Activated CD8-positive, alpha-beta memory T cell treated with anti-CD3 and anti-CD28 coated beads, Interleukin-2, amount 10 ng/mL, durations not matched to agents 7 days and 5 days (primary cell): ENCODE data around the gene CD48. TPM values are rescaled to one million over a fixed set of nuclear protein-coding genes. Genes with fewer than 3 reads are reported as not detected.
A peak's percentile ranks its signal among the peaks of the same experiment; 100 is the strongest.
"Not testable (repeated sequence)": the region's sequence is repeated elsewhere in the genome, so short reads cannot be mapped to it uniquely, and the experiment has no call there.

ENCODE experiments used
- ATAC-seq: fragments of 150-1000 bp; cut with Tn5 transposase; one replicate; pipeline ENCODE4 v1.10.0; 2021; ENCODE audit warnings: moderate library complexity
- CTCF ChIA-PET: fragments of 350-600 bp; sonication (Branson Sonifier 250); formaldehyde crosslinking; loops from one replicate; lab custom pipeline; 2021; ENCODE audit warnings: antibody characterized with exemption; lab: Charles Lee
- DNase-seq: peaks from one replicate; pipeline ENCODE4 v3.0.0-alpha.2; 2020
- H3K27ac Mint-ChIP-seq: one replicate; pipeline ENCODE4 v1.8.0; 2021; ENCODE audit warnings: mild to moderate bottlenecking, mixed read lengths
- H3K27me3 Mint-ChIP-seq: one replicate; pipeline ENCODE4 v1.8.0; 2021; ENCODE audit warnings: mixed read lengths
- H3K36me3 Mint-ChIP-seq: one replicate; pipeline ENCODE4 v1.8.0; 2021; ENCODE audit warnings: mild to moderate bottlenecking, mixed read lengths
- H3K4me1 Mint-ChIP-seq: one replicate; pipeline ENCODE4 v1.8.0; 2021; ENCODE audit warnings: mixed read lengths
- H3K4me3 Mint-ChIP-seq: one replicate; pipeline ENCODE4 v1.8.0; 2021; ENCODE audit warnings: mild to moderate bottlenecking, moderate library complexity, mixed read lengths
- H3K9me3 Mint-ChIP-seq: one replicate; pipeline ENCODE4 v1.8.0; 2022; ENCODE audit warnings: low read depth, mixed read lengths
- total RNA-seq, 2 experiments: library from RNA; stranded (reverse); gene quantifications; one replicate each; pipeline ENCODE4 v1.2.3, GENCODE V29; 2021

CD48 gene
- total RNA-seq, 2 experiments from 2014 or later, result 304 to 332 TPM

GRCh38 chr1:160708118-160708517, 3.5 kb downstream of the CD48 start:
- no peak for DNase-seq
- H3K4me1 Mint-ChIP-seq, result peaks cover 45% of the 10 kb centered on the region
- H3K27ac Mint-ChIP-seq, result no peak overlapping the region
- no peaks in the 10 kb centered on the region for H3K27me3 Mint-ChIP-seq
- peak; percentile 8 for ATAC-seq
- CTCF ChIA-PET, result interaction anchor here (0.7 to 4.5 kb wide), 15 partner anchors 7 to 128 kb away, joined by 3 to 61 read pairs (median 7); partner anchors contain the start of gene SLAMF1
- no peak overlapping the region for H3K4me3 Mint-ChIP-seq
- H3K36me3 Mint-ChIP-seq, result peaks cover 33% of the 10 kb centered on the region
- no peaks in the 10 kb centered on the region for H3K9me3 Mint-ChIP-seq

GRCh38 chr1:160707236-160708064, 4.2 kb downstream of the CD48 start:
- Mint-ChIP-seq H3K4me1 (peaks cover 46% of the 10 kb centered on the region), H3K36me3 (peaks cover 40% of the 10 kb centered on the region), H3K9me3 (no peaks in the 10 kb centered on the region), H3K27me3 (no peaks in the 10 kb centered on the region), H3K4me3 (no peak overlapping the region), H3K27ac (no peak overlapping the region)
- ATAC-seq (peak; percentile 48), DNase-seq (peak; percentile 69)
- CTCF ChIA-PET, result interaction anchor here (0.7 to 4.5 kb wide), 18 partner anchors 8 to 246 kb away, joined by 3 to 61 read pairs (median 6); partner anchors contain the start of gene SLAMF1

- DNase-seq (no peak), ATAC-seq (no peak)
- H3K27me3 Mint-ChIP-seq, result no peaks in the 10 kb centered on the region
- no peaks in the 10 kb centered on the region for H3K9me3 Mint-ChIP-seq
- no peak overlapping the region for H3K4me3 Mint-ChIP-seq
- H3K27ac Mint-ChIP-seq, result no peak overlapping the region
- H3K4me1 Mint-ChIP-seq, result peaks cover 46% of the 10 kb centered on the region
- peaks cover 46% of the 10 kb centered on the region for H3K36me3 Mint-ChIP-seq
- CTCF ChIA-PET, result interaction anchor here (0.9 to 4.5 kb wide), 17 partner anchors 9 to 284 kb away, joined by 3 to 61 read pairs (median 6); partner anchors contain the start of gene SLAMF1
These were observed 4.9 kb downstream of the CD48 start for GRCh38 chr1:160706526-160707235.

- Mint-ChIP-seq H3K27ac (no peak overlapping the region), H3K4me1 (peaks cover 53% of the 10 kb centered on the region), H3K4me3 (no peak overlapping the region), H3K36me3 (peaks cover 47% of the 10 kb centered on the region), H3K27me3 (no peaks in the 10 kb centered on the region), H3K9me3 (no peaks in the 10 kb centered on the region)
- DNase-seq (no peak), ATAC-seq (no peak)
- CTCF ChIA-PET, result interaction anchor here (0.9 to 4.5 kb wide), 9 partner anchors 14 to 285 kb away, joined by 3 to 61 read pairs (median 6); no protein-coding TSS in a partner anchor
These were observed 5.9 kb downstream of the CD48 start for GRCh38 chr1:160705742-160706141.

GRCh38 chr1:160705212-160705621, 6.4 kb downstream of the CD48 start:
- not testable (repeated sequence) for ATAC-seq

GRCh38 chr1:160704250-160704649, 7.4 kb downstream of the CD48 start:
- H3K4me3 Mint-ChIP-seq, result peak overlapping the region; percentile 6

More at GRCh38 chr1:160705212-160705621, 6.4 kb downstream of the CD48 start:
- DNase-seq, H3K27ac Mint-ChIP-seq, H3K9me3 Mint-ChIP-seq, H3K27me3 Mint-ChIP-seq, H3K4me3 Mint-ChIP-seq: not testable (repeated sequence)
- CTCF ChIA-PET, result interaction anchor here (1.2 to 4.2 kb wide), 6 partner anchors 13 to 64 kb away, joined by 3 to 34 read pairs (median 8); no protein-coding TSS in a partner anchor
- Mint-ChIP-seq H3K36me3 (peaks cover 52% of the 10 kb centered on the region), H3K4me1 (peaks cover 58% of the 10 kb centered on the region)

GRCh38 chr1:160702100-160702499, 9.5 kb downstream of the CD48 start:
- Mint-ChIP-seq H3K9me3 (no peaks in the 10 kb centered on the region), H3K4me1 (peaks cover 81% of the 10 kb centered on the region), H3K4me3 (peak overlapping the region; percentile 33), H3K36me3 (peaks cover 60% of the 10 kb centered on the region), H3K27me3 (no peaks in the 10 kb centered on the region), H3K27ac (peak overlapping the region; percentile 67)
- CTCF ChIA-PET, result interaction anchor here (1.0 to 3.2 kb wide), 3 partner anchors 10 to 250 kb away, joined by 3 to 10 read pairs (median 3); no protein-coding TSS in a partner anchor
- DNase-seq (no peak), ATAC-seq (no peak)

More at GRCh38 chr1:160704250-160704649, 7.4 kb downstream of the CD48 start:
- CTCF ChIA-PET, result interaction anchor here (1.4 to 3.2 kb wide), 4 partner anchors 21 to 29 kb away, joined by 3 to 10 read pairs (median 8); no protein-coding TSS in a partner anchor
- Mint-ChIP-seq H3K36me3 (peaks cover 54% of the 10 kb centered on the region), H3K9me3 (no peaks in the 10 kb centered on the region), H3K27me3 (no peaks in the 10 kb centered on the region), H3K27ac (peak overlapping the region; percentile 29), H3K4me1 (peaks cover 64% of the 10 kb centered on the region)
- DNase-seq, result no peak
- ATAC-seq, result no peak

GRCh38 chr1:160692390-160692789, 19.2 kb downstream of the CD48 start:
- DNase-seq, result not testable (repeated sequence)

GRCh38 chr1:160685266-160685665, 26.4 kb downstream of the CD48 start:
- Mint-ChIP-seq H3K36me3 (peaks cover 88% of the 10 kb centered on the region), H3K27me3 (no peaks in the 10 kb centered on the region), H3K4me1 (peaks cover 94% of the 10 kb centered on the region), H3K27ac (peak overlapping the region; percentile 92), H3K9me3 (peaks cover 6% of the 10 kb centered on the region), H3K4me3 (peak overlapping the region; percentile 40)
- CTCF ChIA-PET, result interaction anchor here (1.0 to 9.8 kb wide), 12 partner anchors 10 to 268 kb away, joined by 3 to 139 read pairs (median 10); partner anchors contain the start of genes CD48, ITLN2, LY9 and SLAMF7
- peak; percentile 69 for DNase-seq
- peak; percentile 64 for ATAC-seq

More at GRCh38 chr1:160692390-160692789, 19.2 kb downstream of the CD48 start:
- not testable (repeated sequence) for ATAC-seq, H3K9me3 Mint-ChIP-seq, H3K27me3 Mint-ChIP-seq
- peaks cover 76% of the 10 kb centered on the region for H3K4me1 Mint-ChIP-seq
- H3K36me3 Mint-ChIP-seq, result peaks cover 45% of the 10 kb centered on the region
- H3K4me3 Mint-ChIP-seq, result peak overlapping the region; percentile 43
- CTCF ChIA-PET, result interaction anchor here (1.0 to 2.5 kb wide), 6 partner anchors 9 to 77 kb away, joined by 3 to 11 read pairs (median 4); no protein-coding TSS in a partner anchor
- H3K27ac Mint-ChIP-seq, result peak overlapping the region; percentile 72

- Mint-ChIP-seq H3K9me3 (peaks cover 6% of the 10 kb centered on the region), H3K4me1 (peaks cover 89% of the 10 kb centered on the region), H3K27me3 (no peaks in the 10 kb centered on the region), H3K27ac (peak overlapping the region; percentile 92), H3K4me3 (peak overlapping the region; percentile 60), H3K36me3 (peaks cover 88% of the 10 kb centered on the region)
- CTCF ChIA-PET, result interaction anchor here (0.6 to 9.8 kb wide), 28 partner anchors 8 to 307 kb away, joined by 3 to 139 read pairs (median 6); partner anchors contain the start of genes CD48, ITLN2 and SLAMF7
- ATAC-seq, result peak; percentile 58
- DNase-seq, result peak; percentile 73
These were observed 28.4 kb downstream of the CD48 start for GRCh38 chr1:160682983-160683865.

GRCh38 chr1:160681891-160682140, 29.8 kb downstream of the CD48 start:
- ATAC-seq (peak; percentile 5), DNase-seq (no peak)
- H3K27ac Mint-ChIP-seq, result peak overlapping the region; percentile 92
- CTCF ChIA-PET, result interaction anchor here (0.6 to 9.8 kb wide), 33 partner anchors 10 to 451 kb away, joined by 3 to 139 read pairs (median 5); partner anchors contain the start of genes CD48, DEDD, ITLN2 and SLAMF1
- peaks cover 89% of the 10 kb centered on the region for H3K36me3 Mint-ChIP-seq
- no peak overlapping the region for H3K4me3 Mint-ChIP-seq
- H3K9me3 Mint-ChIP-seq, result peaks cover 4% of the 10 kb centered on the region
- H3K27me3 Mint-ChIP-seq, result no peaks in the 10 kb centered on the region
- peaks cover 85% of the 10 kb centered on the region for H3K4me1 Mint-ChIP-seq
